H9 (cell line): ENCODE measurements around the gene KPTN. TPM values are rescaled to one million over a fixed set of nuclear protein-coding genes. Genes with fewer than 3 reads are reported as not detected.

Experiments used
- DNase-seq: peaks from one replicate; pipeline ENCODE4 v3.0.0-alpha.2; 2017
- H2AFZ ChIP-seq: one replicate; pipeline ENCODE4 v1.6.1; 2013; ENCODE audit warnings: mild to moderate bottlenecking, low read length, control low read depth, moderate library complexity
- H2AK5ac ChIP-seq: 2 replicates; pipeline ENCODE4 v1.6.1; 2013; ENCODE audit warnings: low read length, control low read depth, mixed read lengths; ENCODE audit not compliant: insufficient read length
- H2BK120ac ChIP-seq: one replicate; pipeline ENCODE4 v1.6.1; 2013; ENCODE audit warnings: low read depth, mild to moderate bottlenecking, low read length, control low read depth, inconsistent platforms; ENCODE audit not compliant: poor library complexity, severe bottlenecking
- H2BK12ac ChIP-seq: 2 replicates; pipeline ENCODE4 v1.6.1; 2013; ENCODE audit warnings: low read length, control low read depth, mixed read lengths, low read depth; ENCODE audit not compliant: insufficient read length
- H2BK15ac ChIP-seq: 2 replicates; pipeline ENCODE4 v1.6.1; 2013; ENCODE audit warnings: low read depth, low read length, control low read depth
- H2BK20ac ChIP-seq: one replicate; pipeline ENCODE4 v1.6.1; 2013; ENCODE audit warnings: low read depth, mild to moderate bottlenecking, low read length, control low read depth, inconsistent platforms; ENCODE audit not compliant: poor library complexity, severe bottlenecking
- H2BK5ac ChIP-seq: 2 replicates; pipeline ENCODE4 v1.6.1; 2013; ENCODE audit warnings: low read length, control low read depth, mixed read lengths; ENCODE audit not compliant: insufficient read length
- H3K14ac ChIP-seq: 2 replicates; pipeline ENCODE4 v1.6.1; 2013; ENCODE audit warnings: low read length, control low read depth; ENCODE audit not compliant: insufficient read depth
- H3K18ac ChIP-seq: 2 replicates; pipeline ENCODE4 v1.6.1; 2013; ENCODE audit warnings: low read depth, mild to moderate bottlenecking, mixed read lengths, low read length, control low read depth; ENCODE audit not compliant: insufficient read length
- H3K23ac ChIP-seq: 2 replicates; pipeline ENCODE4 v1.6.1; 2013; ENCODE audit warnings: low read length, control low read depth, mixed read lengths, low read depth; ENCODE audit not compliant: insufficient read length
- H3K23me2 ChIP-seq: 2 replicates; pipeline ENCODE4 v1.6.1; 2013; ENCODE audit warnings: low read depth, mild to moderate bottlenecking, mixed read lengths, low read length, control low read depth; ENCODE audit not compliant: insufficient read length, poor library complexity, severe bottlenecking
- H3K27ac ChIP-seq: 2 replicates; pipeline ENCODE4 v1.5.1; 2013; ENCODE audit warnings: low read length, control low read depth, mixed read lengths, low read depth; ENCODE audit not compliant: insufficient read length
- H3K27me3 ChIP-seq: 2 replicates; pipeline ENCODE4 v1.6.1; 2013; ENCODE audit warnings: low read length, control low read depth, inconsistent platforms; ENCODE audit not compliant: insufficient read depth
- H3K4ac ChIP-seq: 2 replicates; pipeline ENCODE4 v1.6.1; 2013; ENCODE audit warnings: low read depth, mild to moderate bottlenecking, control low read depth, inconsistent platforms, low read length, moderate library complexity
- H3K4me1 ChIP-seq: 2 replicates; pipeline ENCODE4 v1.6.1; 2013; ENCODE audit warnings: low read length, control low read depth, inconsistent platforms; ENCODE audit not compliant: insufficient read depth
- H3K4me2 ChIP-seq: 2 replicates; pipeline ENCODE4 v1.6.1; 2013; ENCODE audit warnings: low read length, control low read depth, mixed read lengths; ENCODE audit not compliant: insufficient read length, insufficient read depth
- H3K56ac ChIP-seq: 2 replicates; pipeline ENCODE4 v1.6.1; 2013; ENCODE audit warnings: low read depth, mild to moderate bottlenecking, mixed read lengths, low read length, control low read depth; ENCODE audit not compliant: insufficient read length
- H3K79me1 ChIP-seq: 2 replicates; pipeline ENCODE4 v1.6.1; 2013; ENCODE audit warnings: low read depth, mild to moderate bottlenecking, moderate library complexity, low read length, control low read depth, inconsistent platforms; ENCODE audit not compliant: insufficient read depth, poor library complexity, severe bottlenecking
- H3K79me2 ChIP-seq: 2 replicates; pipeline ENCODE4 v1.6.1; 2013; ENCODE audit warnings: low read length, control low read depth, inconsistent platforms; ENCODE audit not compliant: insufficient read depth
- H3K9ac ChIP-seq: 2 replicates; pipeline ENCODE4 v1.6.1; 2013; ENCODE audit warnings: low read length, control low read depth, mixed read lengths; ENCODE audit not compliant: insufficient read length; ENCODE audit errors: extremely low read depth
- H3K9me3 ChIP-seq: one replicate; pipeline ENCODE4 v1.6.1; 2013; ENCODE audit warnings: low read depth, low read length, inconsistent platforms; ENCODE audit not compliant: control insufficient read depth
- H3T11ph ChIP-seq: one replicate; pipeline ENCODE4 v1.6.1; 2013; ENCODE audit warnings: mild to moderate bottlenecking, low read length, control low read depth, inconsistent platforms
- H4K20me1 ChIP-seq: one replicate; pipeline ENCODE4 v1.6.1; 2013; ENCODE audit not compliant: control insufficient read depth, insufficient read length, insufficient read depth
- H4K5ac ChIP-seq: 2 replicates; pipeline ENCODE4 v1.6.1; 2013; ENCODE audit warnings: low read depth, mild to moderate bottlenecking, mixed read lengths, low read length, control low read depth; ENCODE audit not compliant: insufficient read length
- H4K8ac ChIP-seq: replicated peaks from 2 replicates; pipeline ENCODE4 v1.6.1; 2013; ENCODE audit warnings: low read length, control low read depth, mixed read lengths, low read depth; ENCODE audit not compliant: insufficient read length
- H4K91ac ChIP-seq: 2 replicates; pipeline ENCODE4 v1.6.1; 2013; ENCODE audit warnings: low read depth, mild to moderate bottlenecking, moderate library complexity, mixed read lengths, low read length, control low read depth; ENCODE audit not compliant: insufficient read length
- H3K27ac Mint-ChIP-seq, 3 experiments: 2 replicates in 2 of 3; 3 replicates in 1 of 3; pipeline ENCODE4 v1.8.0; 2020 to 2021; ENCODE audit warnings: mixed read lengths in 3 of 3, mild to moderate bottlenecking in 1 of 3, moderate library complexity in 1 of 3
- H3K27me3 Mint-ChIP-seq: 2 replicates; pipeline ENCODE4 v1.8.0; 2021; ENCODE audit warnings: low read depth, mild to moderate bottlenecking, moderate library complexity, mixed read lengths
- H3K36me3 Mint-ChIP-seq, 3 experiments: 2 replicates in 2 of 3; 3 replicates in 1 of 3; pipeline ENCODE4 v1.8.0; 2020 to 2021; ENCODE audit warnings: low read depth in 3 of 3, mixed read lengths in 3 of 3; ENCODE audit not compliant: insufficient read depth in 1 of 3
- H3K4me1 Mint-ChIP-seq, 2 experiments: 2 replicates each; pipeline ENCODE4 v1.8.0; 2020; ENCODE audit warnings: mixed read lengths in 2 of 2
- H3K4me3 Mint-ChIP-seq, 2 experiments: 2 replicates in 1 of 2; 3 replicates in 1 of 2; pipeline ENCODE4 v1.8.0; 2020 to 2021; ENCODE audit warnings: mild to moderate bottlenecking in 2 of 2, mixed read lengths in 2 of 2, moderate library complexity in 1 of 2
- H3K9me3 Mint-ChIP-seq, 2 experiments: 2 replicates in 1 of 2; 3 replicates in 1 of 2; pipeline ENCODE4 v1.8.0; 2020; ENCODE audit warnings: mild to moderate bottlenecking in 2 of 2, mixed read lengths in 2 of 2, moderate library complexity in 1 of 2
- CTCF ChIP-seq: fragments of 200-600 bp; sonication (generic); conservative IDR thresholded peaks from 3 replicates; pipeline ENCODE4 v1.8.0; 2021; ENCODE audit warnings: antibody characterized with exemption, mild to moderate bottlenecking
- WGBS: extraction: QIAGEN DNeasy Blood & Tissue Kit; methylation state at CpG from one replicate; pipeline ENCODE4 v1.1.7; 2013; ENCODE audit warnings: missing lambda C conversion rate, low lambda C conversion rate, mixed read lengths; ENCODE audit not compliant: insufficient read length; ENCODE audit errors: extremely low coverage; 5-methylcytosine and 5-hydroxymethylcytosine counted together
- total RNA-seq: library from RNA; stranded (reverse); gene quantifications from 2 replicates; pipeline ENCODE4 v1.2.1, GENCODE V29; 2021

KPTN gene
- total RNA-seq, 1 experiment from 2014 or later = 35.4 TPM

GRCh38 chr19:47447470-47448359 lies 36.3 kb downstream of the KPTN start:
- H3K79me2 ChIP-seq = no peaks in the 10 kb centered on the region
- Mint-ChIP-seq H3K36me3 (peaks cover 0 to 1% (median 0%) of the 10 kb centered on the region in 3 experiments; a peak in 2 of 7 replicates), H3K4me3 (peak overlapping the region; percentile 74 to 88), H3K4me1 (peaks cover 37 to 45% of the 10 kb centered on the region in 2 experiments), H3K27me3 (peaks cover 63% of the 10 kb centered on the region), H3K27ac (peak overlapping the region; percentile 4 to 97 (median 96); a peak in 4 of 7 replicates), H3K9me3 (no peaks in the 10 kb centered on the region; a peak in 3 of 5 replicates)
- TF ChIP-seq CTCF = no peak
- H3K9ac ChIP-seq = no peak overlapping the region
- H3K27me3 ChIP-seq = no peaks in the 10 kb centered on the region; the same call in 1 of the 2 replicates
- no peaks in the 10 kb centered on the region for H4K20me1 ChIP-seq
- no peak overlapping the region for H3K56ac ChIP-seq
- peak; percentile 99 for DNase-seq
- no peak overlapping the region for H2BK20ac ChIP-seq
- H2AFZ ChIP-seq = no peak overlapping the region
- H2BK15ac ChIP-seq = no peak overlapping the region
- peak overlapping the region; percentile 65 for H3K4me2 ChIP-seq
- H3K23me2 ChIP-seq = peaks cover 13% of the 10 kb centered on the region
- no peak overlapping the region for H4K5ac ChIP-seq
- H3K27ac ChIP-seq = no peak overlapping the region
- WGBS = no CpG with 5 or more reads among the region's 95 CpGs
- no peak overlapping the region for H4K91ac ChIP-seq
- H2AK5ac ChIP-seq = no peak overlapping the region
- peak overlapping the region; percentile 60 for H3K14ac ChIP-seq
- no peak overlapping the region for H2BK12ac ChIP-seq
- no peaks in the 10 kb centered on the region for H3K9me3 ChIP-seq
- H3K4me1 ChIP-seq = peaks cover 10% of the 10 kb centered on the region; the same call in 1 of the 2 replicates
- no peak overlapping the region for H3K4ac ChIP-seq
- no peak overlapping the region for H3T11ph ChIP-seq
- peak overlapping the region; percentile 66 for H3K18ac ChIP-seq
- H2BK120ac ChIP-seq = no peak overlapping the region
- H2BK5ac ChIP-seq = no peak overlapping the region
- H4K8ac ChIP-seq = no peak overlapping the region
- H3K23ac ChIP-seq = no peak overlapping the region
- H3K79me1 ChIP-seq = no peaks in the 10 kb centered on the region
